Measurements from ENCODE around the gene BDKRB1.

DNA sequence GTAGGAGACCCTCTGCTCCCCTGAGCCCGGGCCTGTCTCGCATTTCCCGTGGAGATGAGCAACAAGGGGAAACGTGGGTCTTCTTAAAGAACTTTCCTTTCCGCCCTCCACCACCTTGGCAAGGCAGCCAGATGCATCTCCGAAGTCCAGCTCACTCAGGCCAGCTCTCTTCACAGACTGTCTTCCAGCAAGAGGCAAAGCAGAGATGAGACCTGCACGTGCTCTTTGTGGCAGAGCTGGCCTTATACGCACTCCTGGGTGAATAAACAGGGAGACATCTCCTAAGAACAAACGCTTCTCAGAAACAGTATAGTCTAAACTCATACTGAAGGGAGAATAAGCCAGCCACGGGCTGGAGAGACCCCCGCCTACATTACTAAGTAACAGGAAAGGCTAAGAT lies 1.3 kb upstream of the BDKRB1 start:
- TF ChIP-seq, protein P1, sequence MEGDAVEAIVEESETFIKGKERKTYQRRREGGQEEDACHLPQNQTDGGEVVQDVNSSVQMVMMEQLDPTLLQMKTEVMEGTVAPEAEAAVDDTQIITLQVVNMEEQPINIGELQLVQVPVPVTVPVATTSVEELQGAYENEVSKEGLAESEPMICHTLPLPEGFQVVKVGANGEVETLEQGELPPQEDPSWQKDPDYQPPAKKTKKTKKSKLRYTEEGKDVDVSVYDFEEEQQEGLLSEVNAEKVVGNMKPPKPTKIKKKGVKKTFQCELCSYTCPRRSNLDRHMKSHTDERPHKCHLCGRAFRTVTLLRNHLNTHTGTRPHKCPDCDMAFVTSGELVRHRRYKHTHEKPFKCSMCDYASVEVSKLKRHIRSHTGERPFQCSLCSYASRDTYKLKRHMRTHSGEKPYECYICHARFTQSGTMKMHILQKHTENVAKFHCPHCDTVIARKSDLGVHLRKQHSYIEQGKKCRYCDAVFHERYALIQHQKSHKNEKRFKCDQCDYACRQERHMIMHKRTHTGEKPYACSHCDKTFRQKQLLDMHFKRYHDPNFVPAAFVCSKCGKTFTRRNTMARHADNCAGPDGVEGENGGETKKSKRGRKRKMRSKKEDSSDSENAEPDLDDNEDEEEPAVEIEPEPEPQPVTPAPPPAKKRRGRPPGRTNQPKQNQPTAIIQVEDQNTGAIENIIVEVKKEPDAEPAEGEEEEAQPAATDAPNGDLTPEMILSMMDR (IDR thresholded peaks at IDR 0.05): no peak
- TF ChIP-seq POLR2A (IDR thresholded peaks at IDR 0.05): no peak

Data from thyroid gland (tissue), 4 donors.